ENCODE measurements around the gene MRPL4.

DNA sequence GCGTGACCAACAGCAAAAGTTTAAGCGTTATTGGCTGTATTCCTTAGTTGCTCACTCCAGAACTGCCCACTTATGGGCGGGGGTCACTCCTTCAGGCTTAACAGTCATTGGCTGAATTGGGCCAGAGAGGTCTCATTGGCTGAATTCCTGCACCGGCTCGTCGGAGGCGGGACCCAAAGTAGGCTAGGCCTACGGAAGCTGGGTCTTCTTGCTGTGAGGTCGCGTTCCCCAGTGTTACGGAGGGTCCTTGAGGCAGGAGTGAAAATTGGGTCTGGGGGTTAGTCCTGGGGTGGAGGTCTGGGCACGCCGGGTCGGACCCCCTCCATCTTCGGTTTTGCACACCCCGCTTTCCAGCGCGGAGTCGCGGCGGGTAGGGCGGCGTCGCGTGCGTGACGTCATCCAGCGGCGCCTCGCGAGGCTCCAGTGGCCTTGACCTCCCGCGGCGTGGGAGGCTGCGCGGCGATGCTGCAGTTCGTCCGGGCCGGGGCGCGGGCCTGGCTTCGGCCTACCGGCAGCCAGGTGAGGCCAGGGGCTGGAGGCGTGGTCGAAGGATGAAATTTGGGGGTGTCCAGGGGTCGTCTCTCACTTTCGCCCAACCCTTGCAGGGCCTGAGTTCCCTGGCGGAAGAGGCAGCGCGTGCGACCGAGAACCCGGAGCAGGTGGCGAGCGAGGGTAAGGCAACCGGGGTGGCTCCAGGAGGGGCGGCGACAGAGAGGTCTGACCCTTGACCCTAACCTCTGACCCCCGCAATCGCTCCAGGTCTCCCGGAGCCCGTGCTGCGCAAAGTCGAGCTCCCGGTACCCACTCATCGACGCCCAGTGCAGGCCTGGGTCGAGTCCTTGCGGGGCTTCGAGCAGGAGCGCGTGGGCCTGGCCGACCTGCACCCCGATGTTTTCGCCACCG lies at the start of gene MRPL4:
- TF ChIP-seq, protein P1, sequence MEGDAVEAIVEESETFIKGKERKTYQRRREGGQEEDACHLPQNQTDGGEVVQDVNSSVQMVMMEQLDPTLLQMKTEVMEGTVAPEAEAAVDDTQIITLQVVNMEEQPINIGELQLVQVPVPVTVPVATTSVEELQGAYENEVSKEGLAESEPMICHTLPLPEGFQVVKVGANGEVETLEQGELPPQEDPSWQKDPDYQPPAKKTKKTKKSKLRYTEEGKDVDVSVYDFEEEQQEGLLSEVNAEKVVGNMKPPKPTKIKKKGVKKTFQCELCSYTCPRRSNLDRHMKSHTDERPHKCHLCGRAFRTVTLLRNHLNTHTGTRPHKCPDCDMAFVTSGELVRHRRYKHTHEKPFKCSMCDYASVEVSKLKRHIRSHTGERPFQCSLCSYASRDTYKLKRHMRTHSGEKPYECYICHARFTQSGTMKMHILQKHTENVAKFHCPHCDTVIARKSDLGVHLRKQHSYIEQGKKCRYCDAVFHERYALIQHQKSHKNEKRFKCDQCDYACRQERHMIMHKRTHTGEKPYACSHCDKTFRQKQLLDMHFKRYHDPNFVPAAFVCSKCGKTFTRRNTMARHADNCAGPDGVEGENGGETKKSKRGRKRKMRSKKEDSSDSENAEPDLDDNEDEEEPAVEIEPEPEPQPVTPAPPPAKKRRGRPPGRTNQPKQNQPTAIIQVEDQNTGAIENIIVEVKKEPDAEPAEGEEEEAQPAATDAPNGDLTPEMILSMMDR (IDR thresholded peaks at IDR 0.05), result peak in 1 of 3 experiments; percentile 18
- TF ChIP-seq POLR2A (IDR thresholded peaks at IDR 0.05) (peak in 1 of 2 donors; percentile 20), POLR2AphosphoS5 (IDR thresholded peaks at IDR 0.05; ENCODE audit: insufficient read depth in 1 of 2, low read depth in 1 of 2) (peak; percentile 87)
